ENCODE measurements around the gene PCDHGC5.

DNA sequence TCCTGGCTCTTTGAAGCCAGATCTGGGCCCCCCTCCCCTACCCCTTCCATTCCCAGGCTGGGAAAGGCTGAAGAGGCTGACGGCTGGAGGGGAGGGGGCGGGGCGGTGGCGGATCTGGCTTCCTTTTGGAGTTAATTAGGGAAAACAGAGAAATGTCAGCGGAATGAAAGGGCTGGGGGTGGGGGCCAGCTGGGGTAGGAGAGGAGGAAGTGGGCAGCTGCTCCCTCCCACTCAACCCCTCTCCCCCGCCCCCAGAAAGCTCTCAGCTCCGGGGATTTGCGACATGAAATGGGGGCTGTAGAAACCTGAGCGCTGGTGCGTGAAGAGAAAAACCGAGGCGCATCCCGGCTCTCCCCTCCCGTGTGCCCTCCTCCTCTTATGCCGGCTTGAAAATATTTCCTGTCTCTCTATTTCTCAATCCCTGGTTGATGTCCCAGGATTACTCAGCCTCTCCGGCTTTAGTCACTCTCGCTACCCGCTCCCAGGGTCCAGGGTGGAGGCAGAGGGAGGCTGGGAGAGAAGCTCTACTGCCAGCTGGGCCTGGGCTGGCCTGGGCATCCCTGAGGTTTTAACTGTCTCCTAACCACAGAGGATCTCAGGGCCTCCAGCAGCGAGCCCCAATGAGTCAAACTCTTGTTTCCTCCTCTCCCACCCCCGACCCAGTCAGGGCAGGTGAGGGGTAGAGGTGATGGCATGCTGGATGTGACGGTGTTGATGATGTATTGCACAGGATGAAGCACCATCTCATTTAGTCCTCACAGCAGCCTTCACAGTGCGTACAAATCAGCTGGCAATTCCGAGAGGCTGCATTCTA lies 20.1 kb downstream of the PCDHGC5 start:
- no peak for TF ChIP-seq CREB1 (IDR thresholded peaks at IDR 0.05; ENCODE audit: low read depth)
- TF ChIP-seq RAD21 (IDR thresholded peaks at IDR 0.05; ENCODE audit: low read depth), result no peak
- TF ChIP-seq NFIC (IDR thresholded peaks at IDR 0.05), result no peak
- TF ChIP-seq EP300 (IDR thresholded peaks at IDR 0.05; ENCODE audit: borderline replicate concordance), result no peak
- no peak for TF ChIP-seq TAF1 (IDR thresholded peaks at IDR 0.05; ENCODE audit: low read depth)
- TF ChIP-seq, protein P1, sequence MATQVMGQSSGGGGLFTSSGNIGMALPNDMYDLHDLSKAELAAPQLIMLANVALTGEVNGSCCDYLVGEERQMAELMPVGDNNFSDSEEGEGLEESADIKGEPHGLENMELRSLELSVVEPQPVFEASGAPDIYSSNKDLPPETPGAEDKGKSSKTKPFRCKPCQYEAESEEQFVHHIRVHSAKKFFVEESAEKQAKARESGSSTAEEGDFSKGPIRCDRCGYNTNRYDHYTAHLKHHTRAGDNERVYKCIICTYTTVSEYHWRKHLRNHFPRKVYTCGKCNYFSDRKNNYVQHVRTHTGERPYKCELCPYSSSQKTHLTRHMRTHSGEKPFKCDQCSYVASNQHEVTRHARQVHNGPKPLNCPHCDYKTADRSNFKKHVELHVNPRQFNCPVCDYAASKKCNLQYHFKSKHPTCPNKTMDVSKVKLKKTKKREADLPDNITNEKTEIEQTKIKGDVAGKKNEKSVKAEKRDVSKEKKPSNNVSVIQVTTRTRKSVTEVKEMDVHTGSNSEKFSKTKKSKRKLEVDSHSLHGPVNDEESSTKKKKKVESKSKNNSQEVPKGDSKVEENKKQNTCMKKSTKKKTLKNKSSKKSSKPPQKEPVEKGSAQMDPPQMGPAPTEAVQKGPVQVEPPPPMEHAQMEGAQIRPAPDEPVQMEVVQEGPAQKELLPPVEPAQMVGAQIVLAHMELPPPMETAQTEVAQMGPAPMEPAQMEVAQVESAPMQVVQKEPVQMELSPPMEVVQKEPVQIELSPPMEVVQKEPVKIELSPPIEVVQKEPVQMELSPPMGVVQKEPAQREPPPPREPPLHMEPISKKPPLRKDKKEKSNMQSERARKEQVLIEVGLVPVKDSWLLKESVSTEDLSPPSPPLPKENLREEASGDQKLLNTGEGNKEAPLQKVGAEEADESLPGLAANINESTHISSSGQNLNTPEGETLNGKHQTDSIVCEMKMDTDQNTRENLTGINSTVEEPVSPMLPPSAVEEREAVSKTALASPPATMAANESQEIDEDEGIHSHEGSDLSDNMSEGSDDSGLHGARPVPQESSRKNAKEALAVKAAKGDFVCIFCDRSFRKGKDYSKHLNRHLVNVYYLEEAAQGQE (IDR thresholded peaks at IDR 0.05; ENCODE audit: low read depth), result no peak
- no peak for TF ChIP-seq FOXM1 (IDR thresholded peaks at IDR 0.05; ENCODE audit: borderline replicate concordance, low read depth)
- TF ChIP-seq, protein P2, sequence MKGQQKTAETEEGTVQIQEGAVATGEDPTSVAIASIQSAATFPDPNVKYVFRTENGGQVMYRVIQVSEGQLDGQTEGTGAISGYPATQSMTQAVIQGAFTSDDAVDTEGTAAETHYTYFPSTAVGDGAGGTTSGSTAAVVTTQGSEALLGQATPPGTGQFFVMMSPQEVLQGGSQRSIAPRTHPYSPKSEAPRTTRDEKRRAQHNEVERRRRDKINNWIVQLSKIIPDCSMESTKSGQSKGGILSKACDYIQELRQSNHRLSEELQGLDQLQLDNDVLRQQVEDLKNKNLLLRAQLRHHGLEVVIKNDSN (IDR thresholded peaks at IDR 0.05), result no peak
- TF ChIP-seq, protein P3, sequence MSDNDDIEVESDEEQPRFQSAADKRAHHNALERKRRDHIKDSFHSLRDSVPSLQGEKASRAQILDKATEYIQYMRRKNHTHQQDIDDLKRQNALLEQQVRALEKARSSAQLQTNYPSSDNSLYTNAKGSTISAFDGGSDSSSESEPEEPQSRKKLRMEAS (IDR thresholded peaks at IDR 0.05), result no peak
- TF ChIP-seq CEBPB (IDR thresholded peaks at IDR 0.05), result no peak
